HG03571 (cell line): ENCODE measurements around the gene UMODL1.
"Not testable (repeated sequence)": the region's sequence is repeated elsewhere in the genome, so short reads cannot be mapped to it uniquely, and the experiment has no call there.

Experiments
- ATAC-seq: cut with Tn5 transposase; IDR thresholded peaks from one replicate; pipeline ENCODE4 v1.9.1; 2021; ENCODE audit not compliant: unreplicated experiment

Gene UMODL1

GRCh38 chr21:42159560-42160110 lies 88.5 kb downstream of the UMODL1 start:
- no peak for ATAC-seq

GRCh38 chr21:42160111-42160721 lies 89.1 kb downstream of the UMODL1 start:
- no peak for ATAC-seq

GRCh38 chr21:42160765-42161164 lies 89.6 kb downstream of the UMODL1 start:
- no peak for ATAC-seq

GRCh38 chr21:42161401-42161955 lies 90.4 kb downstream of the UMODL1 start:
- no peak for ATAC-seq

- no peak for ATAC-seq
Observed at GRCh38 chr21:42161956-42162681, 91.0 kb downstream of the UMODL1 start.

- ATAC-seq, result no peak
Observed at GRCh38 chr21:42162831-42163510, 91.9 kb downstream of the UMODL1 start.

GRCh38 chr21:42163511-42163863 lies 92.4 kb downstream of the UMODL1 start:
- ATAC-seq, result no peak

- no peak for ATAC-seq
Observed at GRCh38 chr21:42164064-42164789, 93.1 kb downstream of the UMODL1 start.

- no peak for ATAC-seq
Observed at GRCh38 chr21:42164818-42165217, 93.7 kb downstream of the UMODL1 start.

- ATAC-seq, result no peak
Observed at GRCh38 chr21:42165901-42166300, 94.8 kb downstream of the UMODL1 start.

GRCh38 chr21:42169758-42170157 lies 98.6 kb downstream of the UMODL1 start:
- ATAC-seq, result no peak

GRCh38 chr21:42171091-42172053 lies 100.3 kb downstream of the UMODL1 start:
- ATAC-seq, result no peak

GRCh38 chr21:42172596-42173483 lies 101.7 kb downstream of the UMODL1 start:
- ATAC-seq, result no peak

- ATAC-seq, result no peak
Observed at GRCh38 chr21:42174173-42174572, 103.1 kb downstream of the UMODL1 start.

GRCh38 chr21:42175110-42175710 lies 104.1 kb downstream of the UMODL1 start:
- ATAC-seq, result no peak

GRCh38 chr21:42176859-42177258 lies 105.7 kb downstream of the UMODL1 start:
- no peak for ATAC-seq

GRCh38 chr21:42179316-42179715 lies 108.2 kb downstream of the UMODL1 start:
- no peak for ATAC-seq

- ATAC-seq, result not testable (repeated sequence)
Observed at GRCh38 chr21:42180001-42180400, 108.9 kb downstream of the UMODL1 start.
